ENCODE data around the gene OR1J4. TPM values are rescaled to one million over a fixed set of nuclear protein-coding genes. Genes with fewer than 3 reads are reported as not detected.

OR1J4 gene
- total RNA-seq, 1 experiment from 2014 or later, result not detected

GRCh38 chr9:122567901-122568300 is 49.0 kb downstream of the OR1J4 start:
- no peaks in the 10 kb centered on the region for H3K36me3 ChIP-seq (ENCODE audit: low read depth)
- no peak overlapping the region for H2AFZ ChIP-seq
- CTCF ChIA-PET, result no interaction called here
- H3F3A ChIP-seq (ENCODE audit: insufficient read depth, low read depth), result no peaks in the 10 kb centered on the region
- no peaks in the 10 kb centered on the region for H3K9me3 ChIP-seq (ENCODE audit: insufficient read depth, low read depth)
- TF ChIP-seq, protein P1, sequence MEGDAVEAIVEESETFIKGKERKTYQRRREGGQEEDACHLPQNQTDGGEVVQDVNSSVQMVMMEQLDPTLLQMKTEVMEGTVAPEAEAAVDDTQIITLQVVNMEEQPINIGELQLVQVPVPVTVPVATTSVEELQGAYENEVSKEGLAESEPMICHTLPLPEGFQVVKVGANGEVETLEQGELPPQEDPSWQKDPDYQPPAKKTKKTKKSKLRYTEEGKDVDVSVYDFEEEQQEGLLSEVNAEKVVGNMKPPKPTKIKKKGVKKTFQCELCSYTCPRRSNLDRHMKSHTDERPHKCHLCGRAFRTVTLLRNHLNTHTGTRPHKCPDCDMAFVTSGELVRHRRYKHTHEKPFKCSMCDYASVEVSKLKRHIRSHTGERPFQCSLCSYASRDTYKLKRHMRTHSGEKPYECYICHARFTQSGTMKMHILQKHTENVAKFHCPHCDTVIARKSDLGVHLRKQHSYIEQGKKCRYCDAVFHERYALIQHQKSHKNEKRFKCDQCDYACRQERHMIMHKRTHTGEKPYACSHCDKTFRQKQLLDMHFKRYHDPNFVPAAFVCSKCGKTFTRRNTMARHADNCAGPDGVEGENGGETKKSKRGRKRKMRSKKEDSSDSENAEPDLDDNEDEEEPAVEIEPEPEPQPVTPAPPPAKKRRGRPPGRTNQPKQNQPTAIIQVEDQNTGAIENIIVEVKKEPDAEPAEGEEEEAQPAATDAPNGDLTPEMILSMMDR (conservative IDR thresholded peaks at IDR 0.05), result no peak
- no peak for TF ChIP-seq EZH2 (IDR thresholded peaks at IDR 0.05; ENCODE audit: low read depth)
- H3K4me2 ChIP-seq, result no peak overlapping the region
- no peak overlapping the region for H3K27ac ChIP-seq
- no peak overlapping the region for H3K4me3 ChIP-seq
- H3K4me1 ChIP-seq (replicated peaks; ENCODE audit: insufficient read depth), result no peaks in the 10 kb centered on the region
- no peaks in the 10 kb centered on the region for H4K20me1 ChIP-seq (ENCODE audit: insufficient read depth)
- H3K79me2 ChIP-seq (ENCODE audit: low read depth), result no peaks in the 10 kb centered on the region
- H3K9me2 ChIP-seq (ENCODE audit: insufficient read depth), result no peaks in the 10 kb centered on the region
- H3K27me3 ChIP-seq (ENCODE audit: insufficient read depth, low read depth), result peaks cover 22% of the 10 kb centered on the region
- no peak for DNase-seq
- intact Hi-C loops (cut with micrococcal nuclease; ENCODE audit: unreplicated experiment), result no loop called here
- POLR2A ChIA-PET (ENCODE audit: unreplicated experiment), result no interaction called here
- no TSS peak for BruUV-seq (replicated peaks)

Other genes starting within 250 kb of the OR1J4 start
- gene PTGS1, start 148.1 kb upstream of the OR1J4 start, total RNA-seq (2021), result 1.8 TPM in 2 replicates
- not detected in 2 replicates for gene OR1J1, start 41.2 kb upstream of the OR1J4 start, total RNA-seq (2021)
- gene OR1J2, start 8.3 kb upstream of the OR1J4 start, total RNA-seq (2021), result not detected in 2 replicates
- not detected in 2 replicates for gene OR1N1, start 8.2 kb downstream of the OR1J4 start, total RNA-seq (2021)
- not detected in 2 replicates for gene OR1N2, start 34.0 kb downstream of the OR1J4 start, total RNA-seq (2021)
- not detected in 2 replicates for gene OR1L8, start 64.2 kb downstream of the OR1J4 start, total RNA-seq (2021)
- not detected in 2 replicates for gene OR1Q1, start 95.6 kb downstream of the OR1J4 start, total RNA-seq (2021)
- gene OR1B1, start 138.5 kb downstream of the OR1J4 start, total RNA-seq (2021), result not detected in 2 replicates
- gene OR1L1, start 142.6 kb downstream of the OR1J4 start, total RNA-seq (2021), result not detected in 2 replicates
- gene OR1L3, start 156.0 kb downstream of the OR1J4 start, total RNA-seq (2021), result not detected in 2 replicates
- not detected in 2 replicates for gene OR1L4, start 204.8 kb downstream of the OR1J4 start, total RNA-seq (2021)
- not detected in 2 replicates for gene OR1L6, start 223.2 kb downstream of the OR1J4 start, total RNA-seq (2021)

Measured in PC-9 (cell line).